Activated CD8-positive, alpha-beta memory T cell treated with anti-CD3 and anti-CD28 coated beads, Interleukin-2, amount 50 U/mL, for 4 hours (primary cell): ENCODE measurements around the gene VGLL4.
"Not testable (repeated sequence)": the region's sequence is repeated elsewhere in the genome, so short reads cannot be mapped to it uniquely, and the experiment has no call there.

Source experiments
- DNase-seq: peaks from one replicate; pipeline ENCODE4 v3.0.0-alpha.2; 2020

The VGLL4 gene

DNA sequence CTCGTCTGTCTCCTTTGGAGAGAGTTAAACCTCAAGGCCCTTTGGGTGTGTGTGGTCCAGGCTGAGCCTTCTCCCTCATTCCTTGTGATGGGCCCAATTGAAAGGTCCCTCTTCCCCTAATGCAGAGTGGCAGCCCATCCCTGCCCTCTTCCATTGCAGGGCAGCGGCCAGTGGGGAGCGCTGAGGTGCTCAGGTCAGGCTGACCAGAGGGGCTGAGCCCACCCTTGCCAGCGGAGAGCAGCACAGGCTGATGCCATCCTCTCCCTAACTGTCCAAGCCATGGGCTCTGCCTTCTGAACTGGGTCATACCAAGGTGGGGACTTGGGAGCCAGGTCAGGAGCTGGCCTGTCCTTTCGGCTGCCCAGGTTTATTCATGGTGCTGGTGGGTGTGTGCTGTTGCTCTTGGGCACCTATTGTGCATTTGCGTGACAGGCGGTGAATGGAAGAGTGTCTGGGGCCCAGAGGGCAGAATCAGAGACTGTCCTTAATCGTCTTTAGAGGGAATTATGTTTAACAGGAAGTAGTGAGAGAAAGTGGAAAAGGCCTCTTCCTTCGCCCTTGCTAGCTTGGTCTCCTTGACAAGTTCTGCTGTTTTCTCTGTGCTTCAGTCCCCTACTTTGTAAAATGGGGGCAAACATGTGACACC lies 96.9 kb downstream of the VGLL4 start:
- DNase-seq, result no peak

DNA sequence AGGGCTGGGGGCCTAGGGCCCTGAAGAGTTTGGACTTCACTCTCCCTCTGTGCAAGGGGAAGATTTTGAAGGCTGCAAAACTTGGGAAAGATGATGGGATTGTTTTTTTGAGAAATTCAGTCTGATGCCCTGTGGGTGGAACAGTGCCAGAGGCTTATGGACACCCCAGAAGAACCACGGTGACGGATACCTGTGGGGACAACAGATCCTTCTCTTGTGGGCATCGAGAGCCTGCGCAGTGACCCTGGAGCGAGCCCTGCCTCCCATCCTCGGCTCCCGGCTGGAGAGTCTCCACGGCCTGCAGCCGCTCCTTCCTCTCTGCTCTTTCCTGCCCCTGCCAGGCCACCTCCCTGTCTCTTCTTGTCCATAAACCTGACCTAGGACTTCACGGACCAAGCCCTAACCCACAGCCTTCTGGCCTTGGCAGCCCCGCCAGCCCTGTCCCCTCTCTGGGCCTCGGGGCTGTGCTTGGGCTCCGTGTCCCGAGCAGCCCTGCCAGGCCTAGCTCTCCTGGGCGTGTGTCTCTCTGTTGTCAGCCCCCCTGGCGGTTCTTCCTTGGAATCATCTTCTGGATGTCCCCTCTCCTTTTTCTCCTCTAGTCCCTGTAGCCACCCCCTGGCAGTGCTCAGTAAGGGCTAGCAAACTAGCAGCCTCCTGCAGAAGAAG lies 98.4 kb downstream of the VGLL4 start:
- DNase-seq, result no peak

DNA sequence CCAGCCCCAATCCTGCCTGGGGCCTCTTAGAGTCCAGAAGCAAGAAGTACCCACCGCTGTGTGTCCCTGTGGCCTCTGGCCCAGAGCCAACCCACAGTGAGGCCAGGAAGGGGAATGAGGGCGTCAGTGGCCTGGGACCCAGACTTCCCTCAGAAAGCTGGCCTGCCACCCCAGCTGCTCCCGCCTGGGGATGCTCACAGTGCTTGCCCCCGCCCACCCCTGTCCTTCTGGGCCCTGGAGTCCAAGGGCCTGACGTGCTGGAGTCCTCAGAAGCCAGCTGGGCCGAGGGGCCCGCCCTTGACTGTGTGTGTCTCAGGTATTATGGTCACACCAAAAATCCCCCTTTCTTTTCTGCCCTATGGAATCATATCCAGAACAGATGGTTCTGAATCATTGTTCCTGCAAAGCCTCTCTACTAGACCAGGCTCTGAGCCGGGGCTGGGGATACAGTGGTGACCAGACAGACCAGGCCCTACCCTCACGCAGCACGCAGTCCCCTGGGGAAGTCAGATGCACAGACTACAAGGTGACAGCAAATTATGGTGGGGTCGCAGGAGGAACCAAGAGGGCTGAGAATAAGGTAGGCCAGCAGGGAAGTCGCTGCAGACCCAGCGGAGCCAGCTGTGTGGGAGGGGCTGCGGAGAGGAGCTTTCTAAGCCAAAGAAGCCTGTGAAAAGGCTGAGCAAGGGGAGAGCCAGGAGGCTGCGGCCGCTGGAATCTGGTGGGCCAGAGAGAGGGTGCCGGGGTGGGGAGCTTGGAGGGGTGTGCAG lies 99.1 kb downstream of the VGLL4 start:
- no peak for DNase-seq

- no peak for DNase-seq
Measured at GRCh38 chr3:11543948-11544387, 99.7 kb downstream of the VGLL4 start.

- no peak for DNase-seq
Measured at GRCh38 chr3:11543141-11543947, 100.4 kb downstream of the VGLL4 start.

GRCh38 chr3:11542551-11542950 lies 101.2 kb downstream of the VGLL4 start:
- no peak for DNase-seq

DNA sequence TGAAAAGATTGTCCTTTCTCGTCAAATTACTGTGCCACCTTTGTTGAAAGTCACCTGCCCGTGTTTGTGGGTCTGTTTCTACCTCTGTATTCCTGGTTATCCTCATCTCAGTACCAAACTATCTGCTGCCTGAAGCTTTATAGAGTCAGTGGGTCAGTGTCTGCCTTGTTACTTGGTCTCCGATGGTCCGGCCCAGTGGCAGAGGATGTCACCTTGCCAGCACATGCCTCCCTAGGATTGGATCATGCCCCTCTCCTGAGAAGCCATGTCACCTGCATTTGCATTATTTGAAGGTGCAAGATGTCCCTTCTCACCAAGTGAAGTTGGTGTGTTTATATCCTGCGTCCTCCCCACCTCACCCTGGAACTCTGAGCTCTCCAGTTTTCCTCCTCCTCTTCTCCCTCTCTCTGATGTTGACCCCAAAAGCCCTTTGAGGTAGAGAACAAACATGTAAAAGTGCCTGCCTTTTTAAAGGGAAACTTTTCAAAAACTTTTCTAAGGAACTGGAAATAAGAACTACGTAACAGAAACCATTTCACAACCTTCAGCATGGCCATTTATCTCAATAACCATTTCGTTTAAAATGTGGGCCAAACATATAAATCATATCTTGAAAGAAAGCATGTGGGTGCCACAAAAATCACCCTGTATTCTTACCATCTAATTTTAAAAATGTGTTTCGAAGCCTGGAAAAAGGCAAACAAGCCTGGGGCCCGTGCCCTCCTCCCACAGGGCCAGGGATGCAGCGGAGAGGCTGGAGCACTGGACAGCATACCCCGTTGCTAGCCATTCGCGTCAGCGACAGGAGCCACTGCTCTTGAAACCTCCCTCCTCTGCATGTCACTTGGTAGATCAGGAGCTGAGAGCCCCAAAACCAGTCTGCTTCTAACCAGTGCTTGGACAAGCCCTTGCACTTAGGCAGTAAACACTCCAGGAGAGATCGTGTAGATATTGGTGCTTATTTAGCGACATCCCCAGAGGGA lies 102.1 kb downstream of the VGLL4 start:
- no peak for DNase-seq

DNA sequence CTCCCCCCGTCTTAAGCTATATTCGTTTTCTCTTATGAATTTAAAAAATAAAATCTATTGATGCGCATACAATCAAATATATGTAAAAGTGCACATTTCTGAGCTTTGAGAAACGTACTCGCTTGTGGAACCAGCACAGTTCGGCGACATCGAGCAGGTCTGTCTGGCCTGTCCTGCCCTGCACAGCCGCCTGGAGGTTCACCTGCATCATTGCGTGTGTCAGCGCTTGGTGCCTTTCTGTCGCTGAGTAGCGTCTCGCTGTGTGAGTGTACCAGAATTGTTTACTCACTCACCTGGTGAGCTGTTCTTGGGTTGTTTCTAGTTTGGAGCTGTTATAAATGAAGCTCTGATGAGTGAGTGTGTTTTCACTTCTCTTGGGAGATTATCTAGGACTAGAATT lies 104.0 kb downstream of the VGLL4 start:
- DNase-seq, result no peak

- DNase-seq, result no peak
Measured at GRCh38 chr3:11539218-11539617, 104.5 kb downstream of the VGLL4 start.

DNA sequence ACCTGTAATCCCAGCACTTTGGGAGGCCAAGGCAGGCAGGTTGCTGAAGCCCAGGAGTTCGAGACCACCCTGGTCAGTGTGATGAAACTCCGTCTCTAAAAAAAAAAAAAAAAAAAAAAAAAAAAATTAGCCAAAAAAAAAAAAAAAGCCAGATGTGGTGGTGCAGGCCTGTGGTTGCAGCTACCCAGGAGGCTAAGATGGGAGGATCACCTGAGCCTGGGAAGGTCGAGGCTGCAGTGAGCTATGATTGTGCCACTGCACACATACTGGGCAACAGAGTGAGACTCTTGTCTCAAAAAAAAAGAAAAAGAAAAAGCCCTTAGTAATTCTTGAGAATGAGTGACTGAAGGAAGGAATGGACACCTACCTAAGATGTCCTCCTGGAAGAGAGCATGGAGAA lies 105.1 kb downstream of the VGLL4 start:
- no peak for DNase-seq

DNA sequence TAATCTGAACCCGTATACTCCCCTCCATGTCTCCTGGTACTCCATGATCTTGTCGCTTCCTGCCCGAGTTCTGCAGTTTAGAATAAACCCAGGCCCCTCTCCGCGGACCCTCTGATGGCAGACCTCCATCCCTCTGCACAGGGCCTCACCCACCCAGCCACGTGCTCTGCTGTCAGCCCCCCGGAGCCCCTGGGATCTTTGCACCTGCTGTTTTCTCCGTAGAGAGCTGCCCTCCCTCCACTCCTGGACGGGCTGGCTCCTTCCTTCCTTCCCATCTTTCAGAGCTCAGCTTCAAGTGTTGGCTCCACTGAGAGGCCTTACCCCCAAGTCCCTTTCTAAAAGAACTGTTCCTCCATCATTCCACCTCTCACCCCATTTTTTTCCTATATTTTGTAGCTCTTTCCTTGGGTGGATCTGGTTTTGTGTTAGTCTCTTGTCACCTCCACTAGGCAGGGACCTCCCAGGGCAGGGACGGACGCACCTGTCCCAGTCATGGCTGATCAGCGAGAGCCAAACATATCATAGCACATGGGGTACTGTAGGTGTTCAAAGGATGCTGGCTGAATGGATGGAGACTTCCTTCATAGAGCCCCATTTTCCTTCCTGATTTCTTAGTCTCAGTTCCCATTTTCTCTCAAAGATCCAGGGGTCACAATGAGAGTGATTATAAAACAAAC lies 106.6 kb downstream of the VGLL4 start:
- DNase-seq, result no peak

- no peak for DNase-seq
Measured at GRCh38 chr3:11536132-11536935, 107.4 kb downstream of the VGLL4 start.

DNA sequence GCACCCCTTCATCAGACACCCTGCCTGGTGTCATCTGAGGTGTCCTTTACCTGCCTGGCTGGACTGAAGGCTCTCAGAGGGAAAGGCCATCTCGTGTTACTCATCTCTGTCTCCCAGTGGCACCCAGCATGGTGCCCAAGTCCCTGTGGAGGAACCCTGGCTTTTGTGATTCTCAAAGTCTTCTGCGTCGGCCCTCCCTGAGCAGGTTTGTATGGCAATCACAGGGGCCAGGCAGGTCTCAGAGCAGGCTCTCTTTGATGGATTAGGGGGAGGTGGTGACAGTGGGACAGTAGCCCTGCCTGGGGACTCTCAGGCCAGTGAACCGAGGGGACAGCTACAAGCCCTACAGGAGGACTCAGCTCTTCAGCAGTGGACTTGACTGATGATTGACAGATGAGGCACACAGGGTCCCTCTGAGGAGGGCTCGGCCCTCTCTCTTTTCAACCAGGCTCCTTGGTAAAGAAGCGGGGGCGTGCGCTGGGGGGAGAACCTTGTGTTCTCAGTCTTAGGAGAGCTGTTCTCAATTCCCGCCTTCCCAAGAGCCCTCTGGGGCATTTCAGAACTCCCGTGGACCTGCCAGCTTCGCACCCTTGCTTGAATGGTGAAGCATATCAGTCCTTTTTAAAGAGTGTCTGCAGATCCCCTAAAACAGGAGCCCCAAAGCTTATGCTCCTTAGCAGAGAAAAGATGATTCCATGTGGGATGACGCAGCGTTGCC lies 108.3 kb downstream of the VGLL4 start:
- no peak for DNase-seq

GRCh38 chr3:11534793-11535101 lies 109.0 kb downstream of the VGLL4 start:
- no peak for DNase-seq

- DNase-seq, result no peak
Measured at GRCh38 chr3:11534011-11534792, 109.5 kb downstream of the VGLL4 start.

GRCh38 chr3:11532931-11533391 lies 110.8 kb downstream of the VGLL4 start:
- DNase-seq, result no peak

- DNase-seq, result no peak
Measured at GRCh38 chr3:11530153-11530721, 113.5 kb downstream of the VGLL4 start.

DNA sequence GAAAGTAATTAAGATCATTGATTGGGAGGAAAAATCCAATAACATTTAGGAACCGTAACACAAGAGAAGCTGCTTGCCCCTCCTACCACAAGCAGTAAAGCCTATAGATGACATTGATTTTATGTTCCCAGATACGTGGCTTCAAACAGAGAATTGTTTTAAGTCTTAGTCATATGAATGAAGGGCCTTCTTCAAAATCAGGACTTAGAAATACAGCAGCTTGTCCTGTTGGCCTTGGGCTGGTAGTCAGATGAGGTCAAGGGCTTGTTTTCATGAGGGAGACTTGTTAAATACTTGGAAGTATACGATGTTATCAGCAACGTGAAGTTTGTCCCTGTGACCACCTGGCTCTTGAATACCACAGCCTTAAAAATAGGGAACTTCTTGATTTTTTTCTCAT lies 114.4 kb downstream of the VGLL4 start:
- no peak for DNase-seq

- DNase-seq, result not testable (repeated sequence)
Measured at GRCh38 chr3:11526121-11526520, 117.6 kb downstream of the VGLL4 start.
